ENCODE data around the gene GATAD2A. TPM values are rescaled to one million over a fixed set of nuclear protein-coding genes. Genes with fewer than 3 reads are reported as not detected.

Gene GATAD2A
- total and polyA plus RNA-seq, 4 experiments from 2014 or later = 3.8 to 108 (median 65.6) TPM

DNA sequence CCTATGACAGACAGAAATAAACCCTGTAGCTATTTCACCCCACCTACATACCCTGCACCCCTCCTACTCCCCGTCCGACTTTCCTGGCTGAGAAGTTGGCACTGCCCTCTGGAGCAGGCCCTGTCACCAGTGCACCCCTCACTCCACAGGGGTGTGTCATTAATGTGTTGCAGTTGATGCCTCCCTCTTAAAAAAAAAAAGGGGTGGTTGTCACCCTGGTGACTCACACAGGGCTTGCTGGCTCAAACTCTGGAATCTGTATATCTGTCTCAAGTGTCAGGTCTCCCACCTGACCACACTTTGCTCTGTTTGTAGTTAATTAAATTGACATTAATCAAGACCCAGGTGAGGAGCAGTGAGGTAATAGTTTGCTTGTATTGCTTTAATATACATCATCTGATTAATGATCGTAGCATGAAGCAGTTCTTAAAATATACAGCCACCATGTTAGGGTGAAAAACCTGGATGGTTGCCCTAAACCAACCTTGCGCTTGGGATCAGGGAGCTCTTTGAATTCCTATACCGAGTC is 2.0 kb upstream of the GATAD2A start:
- POLR2A ChIA-PET (ENCODE audit: partially characterized antibody) = interaction anchor here (0.7 to 1.5 kb wide), 3 partner anchors 18 to 87 kb away, joined by 3 to 5 read pairs (median 4); no protein-coding TSS in a partner anchor
- Histone ChIP-seq H3K27ac (ENCODE audit: low read depth, low read length) (no peak overlapping the region), H3K36me3 (ENCODE audit: insufficient read depth, low read length) (no peaks in the 10 kb centered on the region), H3K4me1 (ENCODE audit: insufficient read depth, low read length) (peaks cover 42% of the 10 kb centered on the region), H3K9me3 (ENCODE audit: control insufficient read depth in 1 of 2, low read length in 2 of 2) (no peaks in the 10 kb centered on the region), H3K27me3 (ENCODE audit: insufficient read depth, low read length) (no peaks in the 10 kb centered on the region), H3K4me3 (ENCODE audit: low read length in 2 of 2) (no peak overlapping the region)
- Mint-ChIP-seq H3K4me3 (peak overlapping the region in 4 of 8 donors; percentile 52 to 78 (median 78)), H3K27me3 (no peaks in the 10 kb centered on the region), H3K27ac (peak overlapping the region in 6 of 7 donors; percentile 42 to 95 (median 83)), H3K4me1 (peaks cover 29 to 64% (median 46%) of the 10 kb centered on the region in 4 donors), H3K9me3 (no peaks in the 10 kb centered on the region), H3K36me3 (peaks cover 0 to 12% of the 10 kb centered on the region in 2 donors)
- CTCF ChIA-PET (ENCODE audit: partially characterized antibody) = interaction anchor here (0.7 to 6.2 kb wide), 2 partner anchors 37 to 55 kb away, joined by 3 to 62 read pairs; no protein-coding TSS in a partner anchor
- DNase-seq = no peak
- intact Hi-C loops (cut with micrococcal nuclease) = loop anchor here (10.0 kb wide), 1 partner anchor 261 kb away; the partner anchor contains the start of genes ATP13A1 and ZNF101

DNA sequence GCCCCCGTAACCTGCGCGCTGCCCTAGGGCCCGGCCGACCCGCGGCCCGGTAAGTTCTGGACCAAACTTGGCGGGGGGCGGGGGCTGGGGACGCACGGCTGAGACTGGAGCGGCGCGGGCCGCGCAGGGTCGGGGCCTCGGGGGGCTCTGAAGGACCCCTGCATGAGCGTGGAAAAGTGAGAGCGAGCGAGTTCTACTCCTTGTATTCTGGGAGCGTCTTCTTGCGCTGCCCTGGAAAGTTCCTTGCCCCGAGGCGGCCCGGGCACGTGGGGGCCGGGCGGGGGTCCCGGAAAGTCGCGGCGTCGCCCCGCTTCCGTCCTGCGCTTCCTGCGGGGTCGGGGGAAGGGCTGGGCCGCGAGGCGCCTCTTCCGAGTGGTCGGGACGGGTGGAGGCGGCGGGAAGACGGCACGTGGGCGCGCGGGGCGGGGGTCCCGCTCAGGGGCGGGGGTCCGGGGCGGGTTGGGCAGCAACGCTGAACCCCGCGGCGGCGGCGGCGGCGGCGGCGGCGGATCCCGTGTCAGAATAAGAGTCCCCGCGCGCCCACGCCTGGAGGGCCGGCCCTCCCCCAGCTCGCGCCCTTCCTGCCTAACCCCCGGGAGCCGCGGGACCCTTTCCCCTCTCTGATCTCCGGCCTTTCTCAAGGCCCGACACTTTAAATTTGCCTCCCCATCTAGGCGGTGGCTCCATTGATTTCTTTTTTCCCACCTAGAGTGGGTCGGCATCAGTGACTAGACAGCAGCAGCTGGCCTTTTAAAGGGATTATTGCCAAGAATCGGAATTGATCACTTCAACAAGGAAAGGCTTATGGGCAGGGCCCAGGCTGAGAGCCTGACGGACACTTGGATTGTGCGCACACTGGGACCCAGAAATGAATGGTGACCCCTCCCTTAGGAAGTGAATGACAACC is 749 bp downstream of the GATAD2A start:
- intact Hi-C loops (cut with micrococcal nuclease) = loop anchor here (1.0 to 10.0 kb wide), 6 partner anchors 21 to 259 kb away; partner anchors contain the start of genes ATP13A1, BORCS8, MAU2 and RFXANK
- Mint-ChIP-seq H3K27me3 (no peaks in the 10 kb centered on the region), H3K36me3 (peaks cover 0 to 18% of the 10 kb centered on the region in 2 donors), H3K9me3 (no peaks in the 10 kb centered on the region), H3K4me1 (peaks cover 46 to 82% (median 64%) of the 10 kb centered on the region in 4 donors), H3K4me3 (peak overlapping the region; percentile 86 to 97 (median 95)), H3K27ac (peak overlapping the region; percentile 92 to 96 (median 95))
- H3K27ac ChIP-seq (ENCODE audit: low read depth, low read length) = peak overlapping the region; percentile 71
- POLR2A ChIA-PET (ENCODE audit: partially characterized antibody) = interaction anchor here (0.7 to 3.6 kb wide), 27 partner anchors 9 to 460 kb away, joined by 3 to 85 read pairs (median 6); partner anchors contain the start of genes NDUFA13, TSSK6, ZNF101 and ZNF253
- peak overlapping the region; percentile 21 to 78 for H3K4me3 ChIP-seq (ENCODE audit: low read length in 2 of 2)
- no peaks in the 10 kb centered on the region for H3K27me3 ChIP-seq (ENCODE audit: insufficient read depth, low read length)
- no peaks in the 10 kb centered on the region for H3K9me3 ChIP-seq (ENCODE audit: control insufficient read depth in 1 of 2, low read length in 2 of 2)
- DNase-seq = peak; percentile 35 to 63 (median 40)
- CTCF ChIA-PET (ENCODE audit: partially characterized antibody) = interaction anchor here (0.7 to 6.2 kb wide), 23 partner anchors 9 to 84 kb away, joined by 3 to 73 read pairs (median 4); no protein-coding TSS in a partner anchor
- H3K36me3 ChIP-seq (ENCODE audit: insufficient read depth, low read length) = no peaks in the 10 kb centered on the region
- H3K4me1 ChIP-seq (ENCODE audit: insufficient read depth, low read length) = peaks cover 64% of the 10 kb centered on the region

DNA sequence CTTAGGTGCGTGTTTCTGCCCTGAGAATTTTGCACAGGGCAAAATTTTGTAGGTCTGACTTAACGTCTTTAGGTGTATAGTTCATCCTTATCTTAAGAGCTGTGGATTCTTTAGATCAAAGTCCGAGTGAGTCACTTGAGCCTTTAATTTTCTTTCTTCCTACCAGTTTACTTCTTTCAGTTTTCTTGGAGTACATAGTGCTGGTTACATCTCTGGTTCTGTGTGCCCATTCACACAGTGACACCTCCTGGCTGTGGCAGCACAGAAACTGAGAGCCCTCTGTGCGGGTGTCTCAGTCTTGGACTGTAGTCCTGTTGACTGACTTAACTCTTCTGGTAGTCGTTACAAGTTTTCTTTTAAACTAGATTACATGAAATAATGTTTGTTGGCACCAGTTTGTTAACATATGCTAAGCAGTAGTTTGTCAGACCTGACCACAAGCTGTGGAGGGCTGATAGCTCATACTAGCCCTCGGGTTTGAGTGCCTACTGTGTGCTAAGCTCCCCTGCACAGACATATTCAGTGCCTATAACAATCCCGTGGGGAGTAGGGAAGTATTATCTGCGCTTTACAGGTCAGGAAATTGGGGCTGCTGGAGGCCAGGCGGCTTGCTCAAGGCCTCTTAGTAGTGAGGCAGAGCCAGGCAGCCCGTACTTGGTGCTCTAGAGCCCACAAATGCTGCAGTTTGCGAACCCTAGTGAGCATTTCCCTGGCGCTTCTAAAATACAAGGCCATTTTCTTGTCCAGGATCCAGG is 1.6 kb downstream of the GATAD2A start:
- peak overlapping the region; percentile 71 for H3K27ac ChIP-seq (ENCODE audit: low read depth, low read length)
- no peaks in the 10 kb centered on the region for H3K36me3 ChIP-seq (ENCODE audit: insufficient read depth, low read length)
- DNase-seq = peak; percentile 40 to 73 (median 48)
- H3K9me3 ChIP-seq (ENCODE audit: control insufficient read depth in 1 of 2, low read length in 2 of 2) = no peaks in the 10 kb centered on the region
- H3K27me3 ChIP-seq (ENCODE audit: insufficient read depth, low read length) = no peaks in the 10 kb centered on the region
- H3K36me3 Mint-ChIP-seq = peaks cover 0 to 18% of the 10 kb centered on the region in 2 donors
- intact Hi-C loops (cut with micrococcal nuclease) = loop anchor here (1.0 to 10.0 kb wide), 4 partner anchors 40 to 258 kb away; partner anchors contain the start of genes ATP13A1, BORCS8, RFXANK and ZNF101
- ChIA-PET POLR2A (ENCODE audit: partially characterized antibody) (interaction anchor here (0.5 to 3.6 kb wide), 16 partner anchors 9 to 1157 kb away, joined by 3 to 85 read pairs (median 6); partner anchors contain the start of genes NDUFA13, TSSK6 and ZNF101), CTCF (ENCODE audit: partially characterized antibody) (interaction anchor here (0.6 to 6.2 kb wide), 14 partner anchors 9 to 83 kb away, joined by 3 to 73 read pairs (median 4); no protein-coding TSS in a partner anchor)
- peak overlapping the region; percentile 92 to 96 (median 95) for H3K27ac Mint-ChIP-seq
- peak overlapping the region; percentile 21 to 78 for H3K4me3 ChIP-seq (ENCODE audit: low read length in 2 of 2)
- peaks cover 50 to 81% (median 66%) of the 10 kb centered on the region in 4 donors for H3K4me1 Mint-ChIP-seq
- H3K4me3 Mint-ChIP-seq = peak overlapping the region; percentile 86 to 97 (median 95)
- H3K4me1 ChIP-seq (ENCODE audit: insufficient read depth, low read length) = peaks cover 70% of the 10 kb centered on the region
- no peaks in the 10 kb centered on the region for H3K9me3 Mint-ChIP-seq
- H3K27me3 Mint-ChIP-seq = no peaks in the 10 kb centered on the region

DNA sequence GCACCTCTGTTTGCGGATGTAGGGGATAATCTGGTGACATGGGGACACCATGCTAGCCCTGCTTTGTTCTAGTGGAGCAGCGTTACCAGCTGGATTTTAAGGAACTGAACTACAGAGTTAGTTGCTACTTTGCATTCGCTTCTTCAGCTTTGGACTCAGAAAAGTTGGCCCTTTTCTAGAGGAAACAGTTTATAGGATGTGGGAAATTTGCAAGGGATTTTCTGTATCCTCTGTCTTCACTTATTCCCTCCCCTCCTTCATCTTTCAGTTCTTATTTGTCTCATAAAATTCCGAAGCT is 2.1 kb downstream of the GATAD2A start:
- Histone ChIP-seq H3K27ac (ENCODE audit: low read depth, low read length) (peak overlapping the region; percentile 71), H3K4me3 (ENCODE audit: low read length in 2 of 2) (peak overlapping the region; percentile 21 to 78)

DNA sequence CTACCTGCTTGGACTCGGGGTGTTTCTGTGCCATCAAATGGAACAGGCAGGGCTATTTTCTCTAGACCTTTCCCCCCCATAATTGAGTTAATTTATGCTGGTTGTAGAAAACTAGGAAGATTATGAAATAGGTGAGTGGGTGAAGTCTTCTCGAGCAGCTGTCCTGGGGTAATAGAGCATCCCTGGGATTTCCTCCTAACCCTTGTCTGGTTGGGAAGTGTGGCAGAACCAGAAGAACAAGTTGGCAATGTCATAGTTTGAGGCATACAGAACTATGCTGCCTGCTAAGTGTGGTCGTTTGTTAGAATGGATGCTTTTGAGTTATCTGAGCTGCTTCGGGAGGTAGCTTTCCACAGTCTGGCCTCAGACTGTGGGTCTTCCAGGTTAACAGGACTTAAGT is 3.7 kb downstream of the GATAD2A start:
- ChIA-PET POLR2A (ENCODE audit: partially characterized antibody) (interaction anchor here (0.6 to 1.3 kb wide), 3 partner anchors 45 to 79 kb away, joined by 3 read pairs; no protein-coding TSS in a partner anchor), CTCF (ENCODE audit: partially characterized antibody) (interaction anchor here (0.7 to 2.7 kb wide), 3 partner anchors 9 to 80 kb away, joined by 3 to 15 read pairs (median 4); no protein-coding TSS in a partner anchor)
- H3K9me3 ChIP-seq (ENCODE audit: control insufficient read depth in 1 of 2, low read length in 2 of 2) = no peaks in the 10 kb centered on the region
- H3K4me3 ChIP-seq (ENCODE audit: low read length in 2 of 2) = no peak overlapping the region
- Mint-ChIP-seq H3K27me3 (no peaks in the 10 kb centered on the region), H3K4me1 (peaks cover 57 to 85% (median 73%) of the 10 kb centered on the region in 4 donors), H3K4me3 (peak overlapping the region in 7 of 8 donors; percentile 7 to 87 (median 61)), H3K36me3 (peaks cover 0 to 29% of the 10 kb centered on the region in 2 donors), H3K27ac (peak overlapping the region in 6 of 7 donors; percentile 82 to 98 (median 88)), H3K9me3 (no peaks in the 10 kb centered on the region)
- intact Hi-C loops (cut with micrococcal nuclease) = loop anchor here (5.0 to 10.0 kb wide), 2 partner anchors 217 to 256 kb away; partner anchors contain the start of genes ATP13A1, BORCS8, RFXANK and ZNF101
- no peaks in the 10 kb centered on the region for H3K27me3 ChIP-seq (ENCODE audit: insufficient read depth, low read length)
- no peak for DNase-seq
- H3K4me1 ChIP-seq (ENCODE audit: insufficient read depth, low read length) = peaks cover 78% of the 10 kb centered on the region
- peak overlapping the region; percentile 23 for H3K27ac ChIP-seq (ENCODE audit: low read depth, low read length)
- no peaks in the 10 kb centered on the region for H3K36me3 ChIP-seq (ENCODE audit: insufficient read depth, low read length)

More for the DNA sequence above, 2.1 kb downstream of the GATAD2A start:
- Histone ChIP-seq H3K36me3 (ENCODE audit: insufficient read depth, low read length) (no peaks in the 10 kb centered on the region), H3K4me1 (ENCODE audit: insufficient read depth, low read length) (peaks cover 71% of the 10 kb centered on the region), H3K9me3 (ENCODE audit: control insufficient read depth in 1 of 2, low read length in 2 of 2) (no peaks in the 10 kb centered on the region), H3K27me3 (ENCODE audit: insufficient read depth, low read length) (no peaks in the 10 kb centered on the region)
- DNase-seq = no peak
- POLR2A ChIA-PET (ENCODE audit: partially characterized antibody) = interaction anchor here (0.5 to 3.6 kb wide), 11 partner anchors 18 to 1157 kb away, joined by 3 to 85 read pairs (median 6); no protein-coding TSS in a partner anchor
- intact Hi-C loops (cut with micrococcal nuclease) = loop anchor here (1.0 to 10.0 kb wide), 3 partner anchors 40 to 257 kb away; partner anchors contain the start of genes ATP13A1, BORCS8, RFXANK and ZNF101
- CTCF ChIA-PET (ENCODE audit: partially characterized antibody) = interaction anchor here (0.6 to 6.2 kb wide), 10 partner anchors 10 to 83 kb away, joined by 3 to 73 read pairs (median 6); no protein-coding TSS in a partner anchor
- peak overlapping the region in 6 of 8 donors; percentile 39 to 97 (median 94) for H3K4me3 Mint-ChIP-seq
- peaks cover 53 to 84% (median 69%) of the 10 kb centered on the region in 4 donors for H3K4me1 Mint-ChIP-seq
- H3K9me3 Mint-ChIP-seq = no peaks in the 10 kb centered on the region
- H3K36me3 Mint-ChIP-seq = peaks cover 0 to 21% of the 10 kb centered on the region in 2 donors
- H3K27ac Mint-ChIP-seq = peak overlapping the region in 6 of 7 donors; percentile 92 to 96 (median 96)
- H3K27me3 Mint-ChIP-seq = no peaks in the 10 kb centered on the region

DNA sequence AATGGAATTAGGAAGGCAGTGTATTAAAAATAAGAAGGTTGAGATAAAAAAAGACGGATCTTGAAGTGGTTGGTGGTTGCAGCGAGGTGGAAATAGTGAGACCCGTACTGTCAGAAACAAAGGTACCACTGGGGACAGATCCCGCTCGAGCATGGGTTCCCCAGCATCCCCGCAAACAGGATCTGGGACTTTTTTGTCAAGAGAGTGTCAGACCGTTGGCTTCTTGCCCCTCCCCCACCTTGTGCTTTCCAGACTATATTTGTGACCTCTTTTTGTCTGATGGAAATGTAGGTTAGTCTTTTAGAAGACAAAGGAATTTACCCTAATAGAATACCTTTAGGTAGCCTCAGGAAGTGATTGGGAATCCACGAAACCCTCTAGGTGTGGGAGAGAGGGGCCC is 4.2 kb downstream of the GATAD2A start:
- Mint-ChIP-seq H3K4me3 (peak overlapping the region in 7 of 8 donors; percentile 12 to 87 (median 61)), H3K4me1 (peaks cover 57 to 82% (median 72%) of the 10 kb centered on the region in 4 donors), H3K27ac (peak overlapping the region in 6 of 7 donors; percentile 82 to 98 (median 88)), H3K36me3 (peaks cover 0 to 30% of the 10 kb centered on the region in 2 donors), H3K9me3 (no peaks in the 10 kb centered on the region), H3K27me3 (no peaks in the 10 kb centered on the region)
- H3K27ac ChIP-seq (ENCODE audit: low read depth, low read length) = peak overlapping the region; percentile 23
- ChIA-PET CTCF (ENCODE audit: partially characterized antibody) (interaction anchor here (1.1 to 2.7 kb wide), 2 partner anchors 45 to 80 kb away, joined by 3 to 15 read pairs; no protein-coding TSS in a partner anchor), POLR2A (ENCODE audit: partially characterized antibody) (interaction anchor here (0.6 to 1.7 kb wide), 5 partner anchors 45 to 105 kb away, joined by 3 to 4 read pairs (median 3); no protein-coding TSS in a partner anchor)
- DNase-seq = peak in 1 of 5 donors; percentile 65
- H3K4me3 ChIP-seq (ENCODE audit: low read length in 2 of 2) = no peak overlapping the region
- intact Hi-C loops (cut with micrococcal nuclease) = loop anchor here (5.0 to 10.0 kb wide), 2 partner anchors 217 to 255 kb away; partner anchors contain the start of genes ATP13A1, BORCS8, RFXANK and ZNF101
- no peaks in the 10 kb centered on the region for H3K36me3 ChIP-seq (ENCODE audit: insufficient read depth, low read length)
- H3K4me1 ChIP-seq (ENCODE audit: insufficient read depth, low read length) = peaks cover 78% of the 10 kb centered on the region
- H3K9me3 ChIP-seq (ENCODE audit: control insufficient read depth in 1 of 2, low read length in 2 of 2) = no peaks in the 10 kb centered on the region
- no peaks in the 10 kb centered on the region for H3K27me3 ChIP-seq (ENCODE audit: insufficient read depth, low read length)
